Measurements from ENCODE around the gene CTXN1.

- no peak for TF ChIP-seq POLR2A (IDR thresholded peaks at IDR 0.05)
- no peak for TF ChIP-seq CTCF (IDR thresholded peaks at IDR 0.05)
Observed at GRCh38 chr19:7927605-7928333, 1.8 kb upstream of the CTXN1 start.

Data from gastroesophageal sphincter (tissue), 3 donors.